Measurements from ENCODE around the gene MAST2.

MAST2 gene

GRCh38 chr1:45972621-45973020 is 169.2 kb downstream of the MAST2 start:
- H3K9ac ChIP-seq (ENCODE audit: low read depth, low read length, poor library complexity, severe bottlenecking) = no peak overlapping the region
- no peaks in the 10 kb centered on the region; the same call in 1 of the 2 replicates for H3K36me3 ChIP-seq (ENCODE audit: insufficient read depth, low read length)
- TF ChIP-seq EZH2phosphoT487 (IDR thresholded peaks at IDR 0.05; ENCODE audit: borderline replicate concordance) = no peak
- TF ChIP-seq, protein P1, sequence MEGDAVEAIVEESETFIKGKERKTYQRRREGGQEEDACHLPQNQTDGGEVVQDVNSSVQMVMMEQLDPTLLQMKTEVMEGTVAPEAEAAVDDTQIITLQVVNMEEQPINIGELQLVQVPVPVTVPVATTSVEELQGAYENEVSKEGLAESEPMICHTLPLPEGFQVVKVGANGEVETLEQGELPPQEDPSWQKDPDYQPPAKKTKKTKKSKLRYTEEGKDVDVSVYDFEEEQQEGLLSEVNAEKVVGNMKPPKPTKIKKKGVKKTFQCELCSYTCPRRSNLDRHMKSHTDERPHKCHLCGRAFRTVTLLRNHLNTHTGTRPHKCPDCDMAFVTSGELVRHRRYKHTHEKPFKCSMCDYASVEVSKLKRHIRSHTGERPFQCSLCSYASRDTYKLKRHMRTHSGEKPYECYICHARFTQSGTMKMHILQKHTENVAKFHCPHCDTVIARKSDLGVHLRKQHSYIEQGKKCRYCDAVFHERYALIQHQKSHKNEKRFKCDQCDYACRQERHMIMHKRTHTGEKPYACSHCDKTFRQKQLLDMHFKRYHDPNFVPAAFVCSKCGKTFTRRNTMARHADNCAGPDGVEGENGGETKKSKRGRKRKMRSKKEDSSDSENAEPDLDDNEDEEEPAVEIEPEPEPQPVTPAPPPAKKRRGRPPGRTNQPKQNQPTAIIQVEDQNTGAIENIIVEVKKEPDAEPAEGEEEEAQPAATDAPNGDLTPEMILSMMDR (conservative IDR thresholded peaks at IDR 0.05; ENCODE audit: low read length) = no peak
- H3F3A ChIP-seq (ENCODE audit: low read depth) = no peaks in the 10 kb centered on the region
- no peaks in the 10 kb centered on the region for H3K27me3 ChIP-seq (ENCODE audit: insufficient read depth, low read length, poor library complexity, severe bottlenecking)
- no peaks in the 10 kb centered on the region for H3K79me2 ChIP-seq (ENCODE audit: insufficient read depth, low read length)
- no peak overlapping the region for H2AFZ ChIP-seq (ENCODE audit: low read length)
- no peaks in the 10 kb centered on the region for H3K9me3 ChIP-seq (ENCODE audit: insufficient read depth, low read depth, low read length)
- no peak overlapping the region for H3K4me3 ChIP-seq (ENCODE audit: low read length, poor library complexity, severe bottlenecking)
- H3K4me1 ChIP-seq (ENCODE audit: insufficient read depth, low read length, poor library complexity, severe bottlenecking) = no peaks in the 10 kb centered on the region
- H3K4me2 ChIP-seq (ENCODE audit: low read depth, low read length, poor library complexity, severe bottlenecking) = no peak overlapping the region
- H4K20me1 ChIP-seq (ENCODE audit: insufficient read depth, low read length, poor library complexity, severe bottlenecking) = no peaks in the 10 kb centered on the region
- H3K9me2 ChIP-seq (replicated peaks; ENCODE audit: low read depth, low read length) = no peaks in the 10 kb centered on the region

- no peak for TF ChIP-seq EZH2phosphoT487 (IDR thresholded peaks at IDR 0.05; ENCODE audit: borderline replicate concordance)
- TF ChIP-seq, protein P1 (conservative IDR thresholded peaks at IDR 0.05; ENCODE audit: low read length) = no peak
- no peak overlapping the region for H3K9ac ChIP-seq (ENCODE audit: low read depth, low read length, poor library complexity, severe bottlenecking)
- no peaks in the 10 kb centered on the region for H3K4me1 ChIP-seq (ENCODE audit: insufficient read depth, low read length, poor library complexity, severe bottlenecking)
- H3K9me3 ChIP-seq (ENCODE audit: insufficient read depth, low read depth, low read length) = no peaks in the 10 kb centered on the region
- no peaks in the 10 kb centered on the region for H3K79me2 ChIP-seq (ENCODE audit: insufficient read depth, low read length)
- no peaks in the 10 kb centered on the region; the same call in 1 of the 2 replicates for H3K36me3 ChIP-seq (ENCODE audit: insufficient read depth, low read length)
- H3K4me3 ChIP-seq (ENCODE audit: low read length, poor library complexity, severe bottlenecking) = no peak overlapping the region
- H4K20me1 ChIP-seq (ENCODE audit: insufficient read depth, low read length, poor library complexity, severe bottlenecking) = no peaks in the 10 kb centered on the region
- no peaks in the 10 kb centered on the region for H3K27me3 ChIP-seq (ENCODE audit: insufficient read depth, low read length, poor library complexity, severe bottlenecking)
- no peak overlapping the region for H2AFZ ChIP-seq (ENCODE audit: low read length)
- H3F3A ChIP-seq (ENCODE audit: low read depth) = no peaks in the 10 kb centered on the region
- no peaks in the 10 kb centered on the region for H3K9me2 ChIP-seq (replicated peaks; ENCODE audit: low read depth, low read length)
- no peak overlapping the region for H3K4me2 ChIP-seq (ENCODE audit: low read depth, low read length, poor library complexity, severe bottlenecking)
These were observed 169.7 kb downstream of the MAST2 start for GRCh38 chr1:45973121-45973520.

GRCh38 chr1:45974541-45975269 is 171.3 kb downstream of the MAST2 start:
- H2AFZ ChIP-seq (ENCODE audit: low read length) = no peak overlapping the region
- H3K36me3 ChIP-seq (ENCODE audit: insufficient read depth, low read length) = no peaks in the 10 kb centered on the region; the same call in 1 of the 2 replicates
- no peaks in the 10 kb centered on the region for H3K9me3 ChIP-seq (ENCODE audit: insufficient read depth, low read depth, low read length)
- H3K9me2 ChIP-seq (replicated peaks; ENCODE audit: low read depth, low read length) = no peaks in the 10 kb centered on the region
- no peaks in the 10 kb centered on the region for H4K20me1 ChIP-seq (ENCODE audit: insufficient read depth, low read length, poor library complexity, severe bottlenecking)
- H3K79me2 ChIP-seq (ENCODE audit: insufficient read depth, low read length) = no peaks in the 10 kb centered on the region
- no peaks in the 10 kb centered on the region for H3K4me1 ChIP-seq (ENCODE audit: insufficient read depth, low read length, poor library complexity, severe bottlenecking)
- no peak overlapping the region for H3K9ac ChIP-seq (ENCODE audit: low read depth, low read length, poor library complexity, severe bottlenecking)
- H3K4me3 ChIP-seq (ENCODE audit: low read length, poor library complexity, severe bottlenecking) = no peak overlapping the region
- no peak for TF ChIP-seq EZH2phosphoT487 (IDR thresholded peaks at IDR 0.05; ENCODE audit: borderline replicate concordance)
- TF ChIP-seq, protein P1 (conservative IDR thresholded peaks at IDR 0.05; ENCODE audit: low read length) = no peak
- no peaks in the 10 kb centered on the region for H3F3A ChIP-seq (ENCODE audit: low read depth)
- H3K4me2 ChIP-seq (ENCODE audit: low read depth, low read length, poor library complexity, severe bottlenecking) = no peak overlapping the region
- no peaks in the 10 kb centered on the region for H3K27me3 ChIP-seq (ENCODE audit: insufficient read depth, low read length, poor library complexity, severe bottlenecking)

Measured in Loucy (cell line).